Measurements from ENCODE around the gene IGFBP7.

The IGFBP7 gene

DNA sequence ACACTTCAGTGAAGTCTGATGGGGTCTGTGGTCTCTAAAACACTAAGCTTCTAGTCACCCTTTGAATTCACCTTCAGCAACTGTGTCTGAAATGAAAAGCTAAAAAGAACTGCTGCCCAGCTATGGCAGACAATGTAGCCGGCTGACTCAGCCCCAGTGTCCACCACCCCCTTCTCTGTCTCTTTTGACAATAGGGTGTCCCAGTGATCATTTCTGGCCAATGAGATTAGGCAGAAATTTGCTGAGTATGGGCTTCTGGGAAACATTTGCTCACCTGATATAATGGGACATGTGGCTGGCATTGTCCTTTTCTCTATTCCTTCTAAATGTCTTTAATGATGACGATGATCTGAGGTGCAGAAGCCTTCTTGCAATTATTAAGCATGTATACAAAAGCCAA is 20.6 kb downstream of the IGFBP7 start:
- Histone ChIP-seq H3K27me3 (ENCODE audit: control insufficient read depth, insufficient read depth, low read length, poor library complexity, severe bottlenecking) (no peaks in the 10 kb centered on the region), H3K27ac (ENCODE audit: insufficient read depth, low read depth, low read length, poor library complexity, severe bottlenecking) (no peak overlapping the region), H3K36me3 (ENCODE audit: control insufficient read depth, insufficient read depth, low read length) (no peaks in the 10 kb centered on the region), H3K9me3 (ENCODE audit: control insufficient read depth, low read length) (no peaks in the 10 kb centered on the region), H3K4me1 (ENCODE audit: control insufficient read depth, insufficient read depth, low read length) (no peaks in the 10 kb centered on the region), H3K4me3 (ENCODE audit: insufficient read depth, low read depth, low read length) (no peak overlapping the region)
- 89 to 98% methylated on average over 2 of the region's 2 CpGs for WGBS, 2 experiments

DNA sequence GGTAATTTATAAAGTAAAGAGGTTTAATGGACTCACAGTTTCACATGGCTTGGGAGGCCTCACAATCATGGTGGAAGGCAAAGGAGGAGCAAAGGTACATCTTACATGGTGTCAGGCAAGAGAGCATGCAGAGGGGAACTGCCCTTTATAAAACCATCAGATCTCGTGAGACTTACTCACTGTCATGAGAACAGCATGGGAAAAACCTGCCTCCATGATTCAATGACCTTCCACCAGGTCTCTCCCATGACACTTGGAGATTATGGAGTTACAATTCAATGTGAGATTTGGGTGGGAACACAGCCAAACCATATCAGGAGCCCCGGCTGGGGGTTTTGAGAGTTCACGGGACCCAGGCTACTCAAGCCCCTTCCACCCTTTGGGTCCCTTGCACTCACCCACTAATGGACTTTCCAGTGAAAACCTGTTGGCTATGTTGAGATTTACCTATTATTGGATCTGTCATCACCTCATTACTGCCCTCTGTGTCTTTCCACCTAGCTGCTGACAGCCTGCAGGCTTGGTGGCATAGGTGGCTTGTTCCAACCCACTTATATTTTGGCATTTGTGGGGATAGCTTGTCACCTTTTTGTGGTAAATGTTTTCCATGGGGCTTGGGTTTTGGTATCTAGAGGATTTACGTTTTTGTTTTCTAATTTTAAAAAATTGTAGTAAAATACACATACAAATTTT is 24.0 kb downstream of the IGFBP7 start:
- Histone ChIP-seq H3K9me3 (ENCODE audit: control insufficient read depth, low read length) (no peaks in the 10 kb centered on the region), H3K27me3 (ENCODE audit: control insufficient read depth, insufficient read depth, low read length, poor library complexity, severe bottlenecking) (no peaks in the 10 kb centered on the region), H3K4me1 (ENCODE audit: control insufficient read depth, insufficient read depth, low read length) (no peaks in the 10 kb centered on the region), H3K4me3 (ENCODE audit: insufficient read depth, low read depth, low read length) (no peak overlapping the region), H3K36me3 (ENCODE audit: control insufficient read depth, insufficient read depth, low read length) (no peaks in the 10 kb centered on the region), H3K27ac (ENCODE audit: insufficient read depth, low read depth, low read length, poor library complexity, severe bottlenecking) (no peak overlapping the region)
- WGBS, 2 experiments: 64 to 79% methylated on average over 3 of the region's 4 CpGs

DNA sequence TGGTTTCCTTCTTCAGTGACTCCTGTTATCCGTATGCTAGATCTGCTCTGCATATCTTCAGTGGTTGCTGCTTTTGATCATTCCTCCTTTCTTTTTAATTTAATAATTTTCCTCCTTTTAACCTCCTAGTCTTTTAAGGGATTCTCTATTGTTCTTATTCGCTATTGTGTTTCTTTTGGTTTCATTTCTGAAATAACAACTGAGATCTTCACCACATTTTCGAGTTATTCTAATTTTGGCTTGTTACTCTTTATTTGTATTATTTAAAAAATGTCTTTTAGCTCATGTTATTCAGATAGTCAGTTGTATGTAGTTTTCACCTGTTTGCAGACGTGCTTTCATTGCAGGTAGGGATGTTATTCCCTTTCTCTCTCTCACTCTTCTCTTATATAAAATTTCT is 24.9 kb downstream of the IGFBP7 start:
- no peak overlapping the region for H3K27ac ChIP-seq (ENCODE audit: insufficient read depth, low read depth, low read length, poor library complexity, severe bottlenecking)
- no peaks in the 10 kb centered on the region for H3K9me3 ChIP-seq (ENCODE audit: control insufficient read depth, low read length)
- no peaks in the 10 kb centered on the region for H3K36me3 ChIP-seq (ENCODE audit: control insufficient read depth, insufficient read depth, low read length)
- no peaks in the 10 kb centered on the region for H3K4me1 ChIP-seq (ENCODE audit: control insufficient read depth, insufficient read depth, low read length)
- no peaks in the 10 kb centered on the region for H3K27me3 ChIP-seq (ENCODE audit: control insufficient read depth, insufficient read depth, low read length, poor library complexity, severe bottlenecking)
- no peak overlapping the region for H3K4me3 ChIP-seq (ENCODE audit: insufficient read depth, low read depth, low read length)
- 93% methylated on average over 1 to 2 of the region's 4 CpGs for WGBS, 2 experiments

DNA sequence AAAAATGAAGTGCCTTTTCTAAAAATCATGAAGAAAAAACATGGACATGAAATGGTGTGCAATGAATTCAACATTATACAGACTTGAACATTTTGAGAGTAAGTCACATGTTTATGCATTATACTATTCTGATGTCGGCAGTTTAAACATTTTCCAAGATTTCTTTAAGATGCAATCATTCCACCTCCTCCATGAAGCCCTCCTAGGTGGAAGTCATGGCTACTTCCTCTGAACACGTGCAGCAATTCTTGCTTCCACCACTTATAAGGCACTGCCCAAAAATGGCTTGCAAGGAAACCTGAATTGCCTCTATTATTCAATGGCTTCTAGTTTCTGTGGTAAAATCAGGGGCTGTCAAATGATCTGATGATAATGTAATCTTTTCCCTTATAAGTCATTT is 25.8 kb downstream of the IGFBP7 start:
- Histone ChIP-seq H3K27ac (ENCODE audit: insufficient read depth, low read depth, low read length, poor library complexity, severe bottlenecking) (no peak overlapping the region), H3K27me3 (ENCODE audit: control insufficient read depth, insufficient read depth, low read length, poor library complexity, severe bottlenecking) (no peaks in the 10 kb centered on the region), H3K36me3 (ENCODE audit: control insufficient read depth, insufficient read depth, low read length) (no peaks in the 10 kb centered on the region), H3K9me3 (ENCODE audit: control insufficient read depth, low read length) (no peaks in the 10 kb centered on the region), H3K4me3 (ENCODE audit: insufficient read depth, low read depth, low read length) (no peak overlapping the region), H3K4me1 (ENCODE audit: control insufficient read depth, insufficient read depth, low read length) (peaks cover under 1% of the 10 kb centered on the region)
- WGBS, 2 experiments: 94 to 100% methylated on average over 2 of the region's 2 CpGs

DNA sequence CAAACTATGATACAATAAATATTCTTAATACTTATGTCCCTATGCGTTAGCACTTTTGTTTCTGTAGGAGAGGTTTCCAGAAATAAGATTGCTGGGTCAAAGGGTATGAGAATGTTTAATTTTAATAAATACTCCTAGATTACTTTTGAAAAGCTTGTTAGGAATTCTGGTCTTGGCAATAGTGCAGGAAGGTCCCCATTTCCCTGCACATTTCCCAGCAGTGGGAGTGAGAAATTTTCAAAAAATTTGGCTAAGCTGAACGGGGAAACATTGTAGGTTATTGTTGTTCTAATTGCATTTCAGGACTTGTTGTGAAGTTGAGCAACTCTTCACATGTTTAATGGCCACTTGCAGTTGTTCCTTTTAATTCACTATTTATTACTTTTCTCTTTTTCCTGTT is 27.1 kb downstream of the IGFBP7 start:
- 82 to 91% methylated on average over 1 of the region's 2 CpGs for WGBS, 2 experiments
- Histone ChIP-seq H3K9me3 (ENCODE audit: control insufficient read depth, low read length) (no peaks in the 10 kb centered on the region), H3K27me3 (ENCODE audit: control insufficient read depth, insufficient read depth, low read length, poor library complexity, severe bottlenecking) (no peaks in the 10 kb centered on the region), H3K36me3 (ENCODE audit: control insufficient read depth, insufficient read depth, low read length) (no peaks in the 10 kb centered on the region), H3K4me1 (ENCODE audit: control insufficient read depth, insufficient read depth, low read length) (peaks cover 12% of the 10 kb centered on the region), H3K4me3 (ENCODE audit: insufficient read depth, low read depth, low read length) (no peak overlapping the region), H3K27ac (ENCODE audit: insufficient read depth, low read depth, low read length, poor library complexity, severe bottlenecking) (no peak overlapping the region)

DNA sequence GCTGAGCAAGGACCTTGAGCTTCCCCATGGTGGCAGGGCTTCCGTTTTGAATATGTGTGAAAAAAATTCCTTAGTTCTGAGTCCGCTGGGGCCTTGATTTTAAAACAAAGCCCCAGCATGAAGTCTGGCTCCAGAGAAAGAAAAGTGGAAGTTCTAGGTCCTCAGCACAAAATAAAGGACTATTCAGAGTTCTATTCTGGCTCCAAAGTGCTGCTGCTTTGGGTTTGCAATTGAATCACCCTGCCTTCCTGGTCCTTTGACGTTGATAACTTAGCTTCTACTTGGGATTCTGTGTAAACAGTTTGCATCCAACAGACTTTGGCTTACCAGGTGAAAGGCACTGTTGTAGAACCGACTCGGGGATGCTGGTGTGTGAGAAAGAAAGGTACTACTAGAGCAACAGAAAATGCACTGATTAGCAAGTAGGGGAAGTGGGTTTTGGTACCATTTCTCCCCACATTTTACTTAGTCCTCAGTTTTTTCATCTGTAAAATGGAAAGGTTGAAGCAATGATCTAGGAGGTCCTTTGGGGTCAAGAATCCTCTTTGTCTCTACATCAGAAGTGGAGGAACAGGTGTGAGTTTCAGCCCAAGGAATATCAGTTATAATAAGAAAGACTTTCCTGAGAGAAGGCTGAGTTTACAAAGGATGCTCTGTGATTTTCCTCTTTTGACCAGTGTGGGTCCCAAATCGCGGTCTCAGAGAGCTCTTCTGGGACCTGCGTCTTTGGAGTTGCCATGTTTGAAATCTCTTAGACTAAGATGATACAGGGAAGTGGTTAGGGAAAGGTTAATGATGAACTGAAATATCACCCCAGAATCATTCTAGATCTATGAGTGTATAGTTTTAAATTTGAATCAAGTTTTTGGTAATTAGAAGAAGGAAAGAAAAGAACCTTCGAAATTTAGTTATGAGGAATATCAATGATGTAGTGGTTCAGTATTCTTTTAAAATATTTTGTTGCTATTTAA is 28.2 kb downstream of the IGFBP7 start:
- H3K4me3 ChIP-seq (ENCODE audit: insufficient read depth, low read depth, low read length): no peak overlapping the region
- 75 to 80% methylated on average over 9 of the region's 9 CpGs for WGBS, 2 experiments
- H3K27ac ChIP-seq (ENCODE audit: insufficient read depth, low read depth, low read length, poor library complexity, severe bottlenecking): no peak overlapping the region
- no peaks in the 10 kb centered on the region for H3K27me3 ChIP-seq (ENCODE audit: control insufficient read depth, insufficient read depth, low read length, poor library complexity, severe bottlenecking)
- H3K36me3 ChIP-seq (ENCODE audit: control insufficient read depth, insufficient read depth, low read length): no peaks in the 10 kb centered on the region
- H3K4me1 ChIP-seq (ENCODE audit: control insufficient read depth, insufficient read depth, low read length): peaks cover 12% of the 10 kb centered on the region
- H3K9me3 ChIP-seq (ENCODE audit: control insufficient read depth, low read length): no peaks in the 10 kb centered on the region

DNA sequence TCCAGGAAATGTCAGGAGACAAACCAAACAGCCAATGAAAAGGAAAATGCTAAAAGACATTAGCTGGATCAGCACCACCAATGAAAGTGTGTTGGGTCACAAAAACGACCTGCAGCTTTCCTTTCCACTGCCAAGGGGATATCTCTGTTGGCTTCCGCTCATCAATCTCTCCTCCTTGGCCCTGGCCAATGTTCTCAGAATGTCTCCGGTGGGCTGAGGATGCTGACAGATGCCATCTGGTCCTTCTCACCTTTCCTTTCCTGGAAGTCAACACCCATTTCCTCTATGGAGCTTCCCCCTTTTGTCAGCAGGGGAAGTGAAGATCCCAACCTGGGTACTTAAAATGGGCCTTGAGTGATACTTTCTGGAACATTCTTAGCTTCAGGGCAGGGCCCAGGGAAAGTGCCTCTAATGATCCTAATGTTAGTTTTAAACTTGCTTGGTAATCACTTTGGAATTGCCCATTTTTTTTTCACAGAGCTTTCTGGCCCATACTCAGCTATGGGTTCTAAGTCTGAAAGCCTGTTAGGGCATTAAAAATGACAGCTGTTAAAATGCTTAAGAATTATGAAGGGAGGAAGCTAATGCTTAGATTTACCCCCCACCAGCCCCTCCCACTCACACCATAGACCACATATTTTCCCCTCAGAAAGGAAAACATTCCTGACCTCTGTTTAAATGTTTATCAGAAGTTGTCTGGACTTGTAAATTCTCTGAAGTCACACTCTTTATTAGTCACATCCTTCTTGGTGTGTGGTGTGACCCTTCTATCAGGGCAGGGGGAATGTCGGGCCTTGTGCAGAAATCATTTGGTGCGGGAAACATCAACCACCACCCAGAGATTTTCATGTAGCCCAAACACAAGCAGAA is 29.2 kb downstream of the IGFBP7 start:
- Histone ChIP-seq H3K27ac (ENCODE audit: insufficient read depth, low read depth, low read length, poor library complexity, severe bottlenecking) (no peak overlapping the region), H3K36me3 (ENCODE audit: control insufficient read depth, insufficient read depth, low read length) (no peaks in the 10 kb centered on the region), H3K27me3 (ENCODE audit: control insufficient read depth, insufficient read depth, low read length, poor library complexity, severe bottlenecking) (no peaks in the 10 kb centered on the region), H3K9me3 (ENCODE audit: control insufficient read depth, low read length) (no peaks in the 10 kb centered on the region), H3K4me1 (ENCODE audit: control insufficient read depth, insufficient read depth, low read length) (peaks cover 12% of the 10 kb centered on the region), H3K4me3 (ENCODE audit: insufficient read depth, low read depth, low read length) (no peak overlapping the region)
- 85 to 90% methylated on average over 5 of the region's 5 CpGs for WGBS, 2 experiments

DNA sequence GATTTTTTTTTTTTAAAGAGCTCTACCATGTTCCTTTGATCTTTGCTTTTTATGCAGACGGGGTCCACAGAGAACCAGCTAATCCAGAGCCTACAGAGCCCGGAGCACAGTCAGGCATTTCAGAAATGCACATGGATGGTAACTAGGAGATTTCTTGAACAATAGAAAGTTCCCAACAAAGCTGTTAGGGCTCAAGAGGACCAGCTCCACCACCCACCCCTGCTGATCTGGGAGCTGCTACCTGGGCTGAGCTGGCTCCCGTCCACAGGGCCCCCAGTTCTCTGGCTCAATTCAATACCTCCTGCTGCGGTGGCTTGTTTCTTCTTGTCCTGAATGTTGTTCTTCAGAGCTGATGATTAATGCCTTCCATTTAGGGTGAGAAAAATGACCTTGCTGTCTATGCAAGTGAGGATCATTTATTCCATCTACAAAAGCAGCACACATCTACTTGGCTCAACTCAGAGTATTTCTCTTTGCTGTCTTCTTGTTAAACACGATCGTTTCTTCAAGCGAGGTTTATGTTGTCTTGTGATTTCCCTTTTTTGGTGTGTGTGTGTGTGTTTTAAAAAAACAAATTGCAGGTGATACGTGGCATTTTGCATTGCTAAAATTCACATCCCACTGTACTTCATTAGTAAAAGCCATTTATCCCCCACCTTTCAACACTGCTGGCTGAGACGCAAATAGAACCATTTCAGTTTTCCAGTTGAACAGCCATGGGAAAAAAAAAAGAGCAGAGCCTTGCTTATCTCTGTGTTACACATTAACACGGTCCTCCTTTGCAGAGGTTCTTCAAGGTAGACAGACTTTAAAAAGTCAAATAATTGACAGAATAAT is 31.3 kb downstream of the IGFBP7 start:
- WGBS, 2 experiments: 25 to 44% methylated on average over 7 to 10 of the region's 10 CpGs
- Histone ChIP-seq H3K4me1 (ENCODE audit: control insufficient read depth, insufficient read depth, low read length) (peaks cover 12% of the 10 kb centered on the region), H3K27ac (ENCODE audit: insufficient read depth, low read depth, low read length, poor library complexity, severe bottlenecking) (peak overlapping the region; percentile 68)

DNA sequence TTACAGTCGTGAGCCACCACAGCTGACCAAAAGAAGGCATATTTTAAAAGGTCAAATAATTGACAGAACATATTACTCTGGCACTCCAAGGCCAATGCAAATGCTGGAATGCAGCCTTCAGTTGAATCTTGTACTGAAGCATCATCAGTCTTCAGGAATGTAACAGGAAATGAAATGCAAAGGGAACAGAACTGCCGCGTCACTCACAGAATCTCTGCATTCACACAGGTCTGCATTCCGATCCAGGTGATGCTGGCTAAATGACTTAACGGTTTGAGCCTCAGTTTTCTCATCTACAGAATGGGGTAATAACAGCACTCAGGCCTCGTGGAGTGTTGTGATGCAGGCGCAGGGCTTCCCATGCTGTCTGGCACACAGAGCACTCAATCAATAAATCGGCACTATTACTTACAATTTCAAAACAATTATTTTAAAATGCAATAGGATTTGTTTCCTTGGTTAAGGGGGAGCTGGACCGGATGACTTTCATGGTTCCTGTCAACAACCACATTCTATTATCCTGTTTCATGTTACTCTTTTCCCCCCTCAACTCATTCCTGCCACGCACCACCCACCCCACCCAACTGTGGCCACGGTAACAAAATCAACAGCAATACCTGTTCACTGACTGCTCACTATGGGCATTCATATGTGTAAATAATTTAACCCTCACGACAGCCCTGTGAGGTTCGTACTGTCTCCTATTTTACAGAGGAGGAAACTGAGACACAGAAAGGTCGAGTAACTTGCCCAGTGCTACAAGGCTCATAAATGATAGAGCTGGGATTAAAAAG is 32.4 kb downstream of the IGFBP7 start:
- WGBS, 2 experiments: 89 to 92% methylated on average over 14 of the region's 14 CpGs
- H3K27ac ChIP-seq (ENCODE audit: insufficient read depth, low read depth, low read length, poor library complexity, severe bottlenecking): no peak overlapping the region

More for the DNA sequence above, 31.3 kb downstream of the IGFBP7 start:
- Histone ChIP-seq H3K9me3 (ENCODE audit: control insufficient read depth, low read length) (no peaks in the 10 kb centered on the region), H3K36me3 (ENCODE audit: control insufficient read depth, insufficient read depth, low read length) (no peaks in the 10 kb centered on the region), H3K27me3 (ENCODE audit: control insufficient read depth, insufficient read depth, low read length, poor library complexity, severe bottlenecking) (no peaks in the 10 kb centered on the region), H3K4me3 (ENCODE audit: insufficient read depth, low read depth, low read length) (no peak overlapping the region)

More for the DNA sequence above, 32.4 kb downstream of the IGFBP7 start:
- Histone ChIP-seq H3K36me3 (ENCODE audit: control insufficient read depth, insufficient read depth, low read length) (no peaks in the 10 kb centered on the region), H3K4me3 (ENCODE audit: insufficient read depth, low read depth, low read length) (no peak overlapping the region), H3K9me3 (ENCODE audit: control insufficient read depth, low read length) (no peaks in the 10 kb centered on the region), H3K4me1 (ENCODE audit: control insufficient read depth, insufficient read depth, low read length) (peaks cover 12% of the 10 kb centered on the region), H3K27me3 (ENCODE audit: control insufficient read depth, insufficient read depth, low read length, poor library complexity, severe bottlenecking) (no peaks in the 10 kb centered on the region)
